ENCODE data around the gene DCBLD2.

GRCh38 chr3:98887684-98888083 lies 13.8 kb downstream of the DCBLD2 start:
- TF ChIP-seq CTCF (IDR thresholded peaks at IDR 0.05): no peak
- TF ChIP-seq POLR2A (IDR thresholded peaks at IDR 0.05): no peak

Data from body of pancreas (tissue), 4 donors.